Muscle of leg (tissue), 11 donors: Measurements from ENCODE around the gene STK32C. TPM values are rescaled to one million over a fixed set of nuclear protein-coding genes. Genes with fewer than 3 reads are reported as not detected.

ENCODE experiments used
- DNase-seq: peaks from one replicate; pipeline ENCODE4 v3.0.0; 2013
- H3K27ac ChIP-seq: one replicate; pipeline ENCODE4 v1.5.1; 2013; ENCODE audit warnings: mild to moderate bottlenecking, low read length, control low read depth
- H3K27me3 ChIP-seq: one replicate; pipeline ENCODE4 v1.6.1; 2013; ENCODE audit warnings: low read length; ENCODE audit not compliant: control insufficient read depth, insufficient read depth
- H3K36me3 ChIP-seq: one replicate; pipeline ENCODE4 v1.6.1; 2013; ENCODE audit warnings: low read length; ENCODE audit not compliant: control insufficient read depth, insufficient read depth
- H3K4me1 ChIP-seq: one replicate; pipeline ENCODE4 v1.6.1; 2013; ENCODE audit warnings: low read length; ENCODE audit not compliant: control insufficient read depth, insufficient read depth
- H3K4me3 ChIP-seq: one replicate; pipeline ENCODE4 v1.5.1; 2013; ENCODE audit warnings: low read length, control low read depth
- H3K9me3 ChIP-seq: replicated peaks from 2 replicates; pipeline ENCODE4 v1.6.1; 2013; ENCODE audit warnings: low read depth, low read length; ENCODE audit not compliant: control insufficient read depth
- WGBS: methylation state at CpG from one replicate; pipeline ENCODE4 v1.1.5; 2013; ENCODE audit warnings: missing lambda C conversion rate; ENCODE audit not compliant: insufficient coverage; 5-methylcytosine and 5-hydroxymethylcytosine counted together
- polyA plus RNA-seq, 8 donors: library from polyadenylated mRNA; unstranded; fragments of 120-200 nt; gene quantifications; one replicate each; pipeline versions ENCODE4 v1.2.1 to v1.2.3, GENCODE V29; 2013; ENCODE audit warnings: inconsistent platforms in 1 of 8, low replicate concordance in 1 of 8; ENCODE audit not compliant: insufficient read length in 8 of 8, insufficient read depth in 1 of 8
- total RNA-seq: library from RNA; stranded (reverse); fragments of 120-200 nt; gene quantifications from one replicate; pipeline ENCODE4 v1.2.4, GENCODE V29; 2013

STK32C gene
- total and polyA plus RNA-seq, 9 donors = 9.4 to 14.7 (median 12.0) TPM

DNA sequence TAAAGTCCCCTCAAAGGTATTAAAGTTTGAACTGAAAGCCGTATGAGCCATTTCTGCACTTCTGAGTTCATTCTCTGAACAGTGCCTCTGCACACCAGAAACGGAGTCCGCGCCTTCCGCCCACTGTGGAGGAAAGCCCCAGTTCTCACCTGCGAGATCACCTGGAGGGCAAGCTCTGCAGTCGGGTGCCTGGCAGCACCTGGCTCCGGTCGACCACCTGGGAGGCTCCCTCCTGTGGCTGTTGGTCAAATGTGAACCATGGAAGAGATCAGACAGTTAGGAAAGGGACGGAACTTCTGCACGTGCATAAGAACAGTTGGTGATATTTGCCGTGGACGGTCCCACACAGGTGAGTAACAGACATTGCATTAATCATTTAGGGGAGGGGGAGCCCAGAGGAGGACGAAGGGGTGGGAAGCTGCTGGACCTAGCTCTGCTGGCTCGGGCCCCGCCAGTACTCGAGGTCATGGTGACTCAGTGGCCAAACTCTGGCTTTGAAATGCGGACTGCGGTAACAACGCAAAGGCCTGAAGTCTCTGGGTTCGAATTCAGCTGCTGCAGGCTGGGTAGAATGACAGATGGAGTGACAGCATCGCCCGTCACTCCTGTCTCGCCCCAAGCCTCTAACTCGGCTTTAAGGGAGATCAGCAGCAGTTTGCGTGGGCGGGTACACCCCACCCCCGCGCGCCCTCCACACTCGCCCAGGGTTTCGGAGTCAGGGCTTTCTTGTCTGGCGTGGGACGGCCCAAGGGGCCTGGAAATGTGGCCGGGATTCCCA lies 122.7 kb downstream of the STK32C start:
- Histone ChIP-seq H3K27me3 (peaks cover 75% of the 10 kb centered on the region), H3K4me3 (no peak overlapping the region), H3K27ac (no peak overlapping the region), H3K4me1 (peaks cover 10% of the 10 kb centered on the region), H3K36me3 (no peaks in the 10 kb centered on the region), H3K9me3 (no peaks in the 10 kb centered on the region)
- no peak for DNase-seq
- 33% methylated on average over 35 of the region's 35 CpGs for WGBS

DNA sequence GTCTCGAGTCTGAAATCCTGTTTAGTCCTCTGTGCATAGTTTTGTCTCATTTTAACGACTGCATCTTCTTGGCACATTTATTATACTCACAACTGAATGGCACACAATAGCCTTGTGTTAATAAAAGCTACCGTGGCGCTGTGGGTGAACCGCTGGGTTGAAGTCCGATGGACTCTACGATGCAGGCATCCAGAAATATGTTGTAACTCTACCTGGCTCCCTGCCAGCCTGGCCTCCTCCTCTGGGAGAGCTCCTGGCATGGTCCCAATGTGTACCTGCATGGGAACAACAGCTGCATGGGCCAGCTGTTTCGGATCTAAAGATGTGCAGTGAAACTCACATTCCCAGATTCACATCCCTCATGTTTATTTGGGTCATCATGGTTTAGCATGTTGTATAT lies 124.7 kb downstream of the STK32C start:
- peaks cover 72% of the 10 kb centered on the region for H3K27me3 ChIP-seq
- no peaks in the 10 kb centered on the region for H3K36me3 ChIP-seq
- 48% methylated on average over 7 of the region's 8 CpGs for WGBS
- no peak overlapping the region for H3K4me3 ChIP-seq
- no peaks in the 10 kb centered on the region for H3K9me3 ChIP-seq
- H3K4me1 ChIP-seq = peaks cover 10% of the 10 kb centered on the region
- DNase-seq = no peak
- H3K27ac ChIP-seq = no peak overlapping the region

DNA sequence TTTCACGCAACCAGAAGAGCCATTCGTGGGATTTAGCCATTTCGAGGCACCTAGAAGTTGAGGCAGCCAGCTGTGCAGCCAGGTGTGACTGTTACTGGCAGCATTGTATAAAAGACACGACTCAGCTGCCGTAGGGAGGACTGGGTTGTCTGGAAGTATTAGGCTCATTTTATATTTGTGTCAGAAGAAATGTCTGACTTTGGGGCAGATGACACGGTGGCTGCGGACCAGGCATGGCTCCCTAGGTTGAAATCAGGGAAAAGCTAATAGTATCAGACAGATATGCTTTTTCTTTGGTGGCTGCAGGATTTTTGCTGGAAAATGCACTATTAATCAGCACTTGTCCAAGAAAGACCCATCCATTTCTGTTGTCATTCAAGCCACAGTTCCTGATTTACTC lies 125.2 kb downstream of the STK32C start:
- no peak for DNase-seq

DNA sequence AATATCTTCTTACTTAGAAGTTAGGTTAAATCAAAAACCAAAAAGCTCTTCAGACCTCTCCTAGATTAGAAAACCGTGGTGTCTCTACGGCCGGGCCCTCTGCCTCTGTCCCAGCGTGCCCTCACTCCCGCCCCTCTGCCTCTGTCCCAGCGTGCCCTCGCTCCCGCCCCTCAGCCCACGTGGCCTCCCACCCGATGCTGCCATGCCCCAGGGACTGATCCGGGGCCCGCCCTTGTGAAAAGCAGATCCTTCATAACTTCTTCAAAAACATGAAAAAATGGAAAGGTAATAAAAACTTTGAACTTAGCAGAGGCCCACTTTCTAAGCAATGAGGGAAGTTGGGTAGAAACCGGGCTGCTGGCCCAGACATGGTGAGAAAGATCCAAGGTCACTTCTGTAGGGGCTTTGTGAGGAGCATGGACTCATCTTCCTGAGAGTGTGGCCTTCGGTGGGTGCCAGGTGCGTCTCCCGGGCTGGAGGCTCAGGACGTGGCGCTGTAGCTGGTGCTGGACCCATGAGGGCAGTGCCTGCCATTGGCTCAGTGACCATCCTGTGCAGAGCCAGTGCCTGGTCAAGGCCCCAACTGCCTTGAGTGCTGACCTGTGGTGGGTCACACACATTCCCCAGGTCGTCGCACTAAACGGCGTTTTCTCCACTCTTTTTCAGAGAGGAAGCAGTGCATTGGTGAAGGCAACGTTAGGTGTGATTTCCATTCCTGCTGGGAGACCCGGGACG lies 125.9 kb downstream of the STK32C start:
- Histone ChIP-seq H3K27me3 (peaks cover 70% of the 10 kb centered on the region), H3K4me3 (no peak overlapping the region), H3K4me1 (peaks cover 4% of the 10 kb centered on the region), H3K36me3 (no peaks in the 10 kb centered on the region), H3K9me3 (no peaks in the 10 kb centered on the region), H3K27ac (no peak overlapping the region)
- 84% methylated on average over 13 of the region's 25 CpGs for WGBS
- no peak for DNase-seq

More for the DNA sequence above, 125.2 kb downstream of the STK32C start:
- no peak overlapping the region for H3K4me3 ChIP-seq
- peaks cover 69% of the 10 kb centered on the region for H3K27me3 ChIP-seq
- peaks cover 6% of the 10 kb centered on the region for H3K4me1 ChIP-seq
- H3K27ac ChIP-seq = no peak overlapping the region
- H3K36me3 ChIP-seq = no peaks in the 10 kb centered on the region
- no peaks in the 10 kb centered on the region for H3K9me3 ChIP-seq
- WGBS = 71% methylated on average over 6 of the region's 7 CpGs

- H3K27me3 ChIP-seq = peaks cover 71% of the 10 kb centered on the region
Observed at GRCh38 chr10:132180736-132181135, 127.0 kb downstream of the STK32C start.

DNA sequence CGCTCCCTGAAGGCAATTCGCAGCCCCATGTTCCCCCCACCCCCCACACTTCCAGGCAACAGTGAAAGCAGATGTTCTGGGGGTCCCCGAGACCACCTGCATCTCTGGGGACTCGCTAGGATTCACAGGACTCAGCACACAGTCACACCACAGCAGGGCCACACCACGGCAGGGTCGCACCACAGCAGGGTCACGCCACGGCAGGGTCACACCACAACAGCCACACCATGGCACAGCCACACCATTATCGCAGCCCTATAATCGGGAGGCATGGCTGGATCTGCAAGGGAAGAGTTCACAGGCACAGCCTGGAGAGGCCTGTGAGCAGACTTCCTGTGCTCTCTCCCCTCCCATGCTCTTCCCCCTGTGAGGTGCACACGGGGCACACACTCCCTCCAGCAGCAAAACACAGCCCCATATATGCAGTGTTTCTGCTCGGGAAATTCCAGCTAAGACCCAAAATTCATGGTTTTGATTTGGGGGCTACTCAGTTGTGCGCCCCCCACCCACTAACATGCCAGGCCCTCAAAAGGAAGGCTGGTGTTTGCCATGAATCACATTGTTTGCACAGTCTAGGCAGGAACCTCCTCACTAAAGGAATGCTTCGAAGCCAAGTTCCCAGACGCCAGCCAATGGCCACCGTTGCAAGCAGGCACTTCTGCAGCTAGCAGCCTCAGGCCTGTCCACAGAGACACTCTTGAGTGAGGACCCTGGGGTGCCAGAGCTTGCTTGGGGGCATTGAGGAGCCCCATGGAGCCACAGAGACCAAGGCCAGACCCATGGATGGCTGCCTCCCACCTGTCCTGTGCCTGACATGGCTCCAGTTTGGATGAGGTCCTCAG lies 128.0 kb downstream of the STK32C start:
- no peaks in the 10 kb centered on the region for H3K4me1 ChIP-seq
- no peak for DNase-seq
- 70% methylated on average over 8 of the region's 16 CpGs for WGBS
- no peak overlapping the region for H3K4me3 ChIP-seq
- H3K27ac ChIP-seq = no peak overlapping the region
- H3K36me3 ChIP-seq = no peaks in the 10 kb centered on the region
- peaks cover 67% of the 10 kb centered on the region for H3K27me3 ChIP-seq
- H3K9me3 ChIP-seq = no peaks in the 10 kb centered on the region

More at GRCh38 chr10:132180736-132181135, 127.0 kb downstream of the STK32C start:
- Histone ChIP-seq H3K9me3 (no peaks in the 10 kb centered on the region), H3K4me3 (no peak overlapping the region), H3K4me1 (no peaks in the 10 kb centered on the region), H3K36me3 (no peaks in the 10 kb centered on the region), H3K27ac (no peak overlapping the region)
- DNase-seq = no peak
- WGBS = 55% methylated on average over 14 of the region's 14 CpGs

DNA sequence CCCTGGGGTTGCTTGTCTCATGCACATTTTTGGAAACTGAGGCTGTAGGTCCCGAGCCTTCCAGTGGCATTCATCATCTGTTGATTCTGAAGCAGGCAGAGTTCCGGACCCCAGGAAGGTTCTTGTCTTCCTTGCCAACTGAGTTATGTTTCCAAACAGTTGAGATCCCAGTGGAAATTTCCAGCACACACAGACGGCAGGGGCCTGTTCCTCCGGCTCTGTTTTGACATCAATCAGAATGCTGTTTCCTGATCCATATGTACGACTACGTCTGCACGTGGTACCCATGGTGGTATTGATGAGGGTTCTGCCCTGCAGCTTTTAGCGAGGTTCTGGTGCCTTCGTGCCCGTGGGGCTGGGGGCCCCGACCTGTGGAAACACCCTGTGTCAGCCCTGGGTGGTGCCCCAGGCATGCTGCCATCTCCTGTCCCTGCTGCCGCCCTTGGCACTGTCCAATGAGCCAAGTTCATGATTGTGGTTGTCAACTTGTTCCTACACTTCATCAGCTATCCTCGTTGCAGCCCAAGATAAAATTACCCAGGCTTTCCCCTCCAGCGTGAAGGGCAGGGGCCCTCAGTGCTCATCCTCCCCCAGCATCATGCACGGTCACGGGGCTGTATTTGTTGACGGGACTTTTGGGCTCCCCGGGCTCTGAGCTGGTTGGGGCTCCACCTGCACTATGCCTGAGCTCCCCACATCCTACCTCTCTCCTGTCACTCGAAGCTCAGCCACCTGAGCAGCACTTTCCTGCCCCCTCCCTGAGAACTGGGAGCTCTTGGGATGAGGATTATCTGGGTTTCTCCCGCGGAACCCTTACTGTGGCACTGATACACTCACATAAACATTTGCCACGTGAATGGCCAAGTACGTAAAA lies 128.8 kb downstream of the STK32C start:
- Histone ChIP-seq H3K27me3 (peaks cover 67% of the 10 kb centered on the region), H3K4me1 (no peaks in the 10 kb centered on the region), H3K9me3 (no peaks in the 10 kb centered on the region), H3K27ac (no peak overlapping the region), H3K4me3 (no peak overlapping the region), H3K36me3 (no peaks in the 10 kb centered on the region)
- DNase-seq = no peak
- 69% methylated on average over 16 of the region's 23 CpGs for WGBS

DNA sequence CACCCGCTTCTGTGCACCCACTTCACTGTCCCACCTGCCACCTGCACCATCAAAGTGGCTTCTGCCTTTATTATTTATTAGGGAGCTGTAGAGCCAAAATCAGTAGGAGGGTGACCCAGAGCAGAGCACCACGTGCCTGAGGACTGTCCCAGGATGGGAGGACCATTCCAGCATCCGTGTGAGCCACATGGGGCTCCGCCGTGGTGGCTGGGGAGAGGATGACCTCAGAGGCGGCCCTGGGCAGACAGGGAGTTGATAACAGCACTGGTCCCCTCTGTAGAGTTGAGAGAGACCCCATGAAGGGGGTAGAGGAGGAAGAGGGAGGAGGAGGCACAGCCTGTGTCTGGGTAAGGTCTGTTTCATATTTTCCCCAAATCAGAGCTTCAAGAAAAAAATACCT lies 129.7 kb downstream of the STK32C start:
- H3K27ac ChIP-seq = no peak overlapping the region
- DNase-seq = no peak
- H3K9me3 ChIP-seq = no peaks in the 10 kb centered on the region
- H3K36me3 ChIP-seq = no peaks in the 10 kb centered on the region
- peaks cover 61% of the 10 kb centered on the region for H3K27me3 ChIP-seq
- 73% methylated on average over 5 of the region's 6 CpGs for WGBS
- no peaks in the 10 kb centered on the region for H3K4me1 ChIP-seq
- no peak overlapping the region for H3K4me3 ChIP-seq

DNA sequence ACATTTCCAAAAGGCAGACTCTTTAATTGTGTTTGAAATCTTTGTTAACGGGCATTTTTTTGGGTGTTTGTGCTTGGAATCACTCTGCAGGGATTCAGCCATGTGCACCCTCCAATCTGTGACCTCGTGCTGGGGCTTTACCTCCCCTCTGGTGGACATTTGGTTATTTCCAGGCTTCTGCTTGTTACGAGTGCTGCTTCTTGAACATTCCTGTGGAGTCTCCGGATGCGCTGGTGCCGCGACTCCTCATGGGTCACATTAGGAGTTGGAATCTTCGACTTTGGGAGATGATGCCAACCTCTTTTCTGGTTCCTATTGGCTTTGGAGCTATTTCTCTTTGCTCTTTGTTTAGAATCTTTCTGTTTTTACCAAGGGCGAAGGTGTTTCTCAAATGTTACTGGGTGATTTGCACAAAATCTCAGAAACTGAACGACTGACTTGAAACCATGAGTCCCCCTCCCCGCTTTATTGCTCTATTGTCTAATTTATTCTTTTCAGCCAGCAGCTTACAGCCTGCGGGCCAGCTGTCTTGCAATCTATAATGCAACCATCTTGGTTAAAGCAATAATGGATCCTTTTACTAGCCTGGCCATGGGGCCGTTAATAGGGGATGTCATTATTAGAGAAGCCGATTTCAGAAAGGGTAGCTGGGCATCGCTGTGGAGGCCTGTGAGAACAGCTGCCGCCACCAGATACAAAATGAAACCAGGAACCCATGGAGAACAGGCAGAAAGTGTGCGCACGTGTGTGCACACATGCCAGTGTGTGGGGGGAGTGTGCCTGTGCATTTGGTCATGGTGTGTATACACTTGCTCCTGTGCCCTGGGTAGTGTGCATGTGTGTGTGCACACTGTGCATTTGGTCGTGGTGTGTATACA lies 130.9 kb downstream of the STK32C start:
- DNase-seq = no peak
- no peak overlapping the region for H3K27ac ChIP-seq
- H3K9me3 ChIP-seq = no peaks in the 10 kb centered on the region
- H3K4me3 ChIP-seq = no peak overlapping the region
- WGBS = 54% methylated on average over 17 of the region's 19 CpGs
- no peaks in the 10 kb centered on the region for H3K36me3 ChIP-seq
- H3K4me1 ChIP-seq = no peaks in the 10 kb centered on the region
- peaks cover 57% of the 10 kb centered on the region for H3K27me3 ChIP-seq
